GM23338 (cell line): ENCODE data around the gene FN1. TPM values are rescaled to one million over a fixed set of nuclear protein-coding genes. Genes with fewer than 3 reads are reported as not detected.

Experiments
- ATAC-seq: fragments of 200-7000 bp; cut with Tn5 transposase; 3 replicates; pipeline ENCODE4 v1.9.1; 2020
- DNase-seq: peaks from one replicate; pipeline ENCODE4 v3.0.0-alpha.2; 2015; ENCODE audit warnings: low spot score
- H2AFZ ChIP-seq: fragments of 200-600 bp; sonication (generic); 2 replicates; pipeline ENCODE4 v1.8.0; 2016; ENCODE audit warnings: antibody characterized with exemption, mild to moderate bottlenecking, moderate library complexity
- H3F3A ChIP-seq: fragments of 200-600 bp; sonication (generic); replicated peaks from 2 replicates; pipeline ENCODE4 v1.8.0; 2017; ENCODE audit warnings: antibody characterized with exemption, mixed run types, low read depth
- H3K27ac ChIP-seq: fragments of 200-600 bp; sonication (generic); 2 replicates; pipeline ENCODE4 v1.6.1; 2016; ENCODE audit warnings: low read depth
- H3K27me3 ChIP-seq: fragments of 200-600 bp; sonication (generic); 2 replicates; pipeline ENCODE4 v1.8.0; 2016; ENCODE audit warnings: mild to moderate bottlenecking, mixed run types, moderate library complexity; ENCODE audit not compliant: insufficient read depth
- H3K36me3 ChIP-seq: fragments of 200-600 bp; sonication (generic); 2 replicates; pipeline ENCODE4 v1.8.0; 2016; ENCODE audit warnings: mild to moderate bottlenecking; ENCODE audit not compliant: insufficient read depth
- H3K4me1 ChIP-seq: fragments of 200-600 bp; sonication (generic); 2 replicates; pipeline ENCODE4 v1.8.0; 2016; ENCODE audit warnings: mild to moderate bottlenecking, moderate library complexity; ENCODE audit not compliant: insufficient read depth
- H3K4me2 ChIP-seq: fragments of 200-600 bp; sonication (generic); 2 replicates; pipeline ENCODE4 v1.7.1; 2017; ENCODE audit warnings: mixed run types
- H3K4me3 ChIP-seq: fragments of 200-600 bp; sonication (generic); 2 replicates; pipeline ENCODE4 v1.6.1; 2016; ENCODE audit warnings: mixed run types
- H3K79me2 ChIP-seq: fragments of 200-600 bp; sonication (generic); replicated peaks from 2 replicates; pipeline ENCODE4 v1.8.0; 2017; ENCODE audit warnings: mild to moderate bottlenecking; ENCODE audit not compliant: insufficient read depth
- H3K9me2 ChIP-seq: fragments of 200-600 bp; sonication (generic); 2 replicates; pipeline ENCODE4 v1.8.0; 2017; ENCODE audit not compliant: insufficient read depth
- H4K20me1 ChIP-seq: fragments of 200-600 bp; sonication (generic); replicated peaks from 2 replicates; pipeline ENCODE4 v1.8.0; 2017; ENCODE audit warnings: mild to moderate bottlenecking; ENCODE audit not compliant: insufficient read depth
- H3K27ac Mint-ChIP-seq: 2 replicates; pipeline ENCODE4 v1.8.0; 2020; ENCODE audit warnings: inconsistent platforms, mild to moderate bottlenecking, moderate library complexity, mixed read lengths
- H3K27me3 Mint-ChIP-seq: 3 replicates; pipeline ENCODE4 v1.8.0; 2022; ENCODE audit warnings: low read depth, mild to moderate bottlenecking, moderate library complexity, mixed read lengths, inconsistent platforms; ENCODE audit not compliant: insufficient read depth, poor library complexity
- H3K36me3 Mint-ChIP-seq: 3 replicates; pipeline ENCODE4 v1.8.0; 2021; ENCODE audit warnings: low read depth, mild to moderate bottlenecking, inconsistent platforms, moderate library complexity, mixed read lengths
- H3K4me1 Mint-ChIP-seq: 3 replicates; pipeline ENCODE4 v1.8.0; 2020; ENCODE audit warnings: mild to moderate bottlenecking, inconsistent platforms, mixed read lengths
- H3K4me3 Mint-ChIP-seq: 3 replicates; pipeline ENCODE4 v1.8.0; 2021; ENCODE audit warnings: moderate library complexity, mild to moderate bottlenecking, inconsistent platforms, mixed read lengths
- H3K9me3 Mint-ChIP-seq: 3 replicates; pipeline ENCODE4 v1.8.0; 2020; ENCODE audit warnings: moderate library complexity, mild to moderate bottlenecking, inconsistent platforms, mixed read lengths
- CREB1 ChIP-seq: fragments of 250-450 bp; sonication (Bioruptor Pico); IDR thresholded peaks from 2 replicates; pipeline ENCODE4 v1.5.0; 2020; ENCODE audit warnings: low read depth, mild to moderate bottlenecking, moderate library complexity
- EZH2 ChIP-seq: fragments of 200-600 bp; sonication (generic); IDR thresholded peaks from one replicate; pipeline ENCODE4 v1.8.0; 2017; ENCODE audit warnings: antibody characterized with exemption, mild to moderate bottlenecking, low read depth; ENCODE audit not compliant: unreplicated experiment
- EZH2phosphoT487 ChIP-seq: fragments of 200-600 bp; sonication (generic); IDR thresholded peaks from one replicate; pipeline ENCODE4 v1.8.1; 2018; ENCODE audit warnings: antibody characterized with exemption; ENCODE audit not compliant: unreplicated experiment
- JUNB ChIP-seq: IDR thresholded peaks from one replicate; pipeline ENCODE4 v1.6.1; 2016; ENCODE audit warnings: antibody characterized with exemption; ENCODE audit not compliant: unreplicated experiment
- NANOG ChIP-seq: IDR thresholded peaks from 2 replicates; pipeline ENCODE4 v1.6.1; 2016; ENCODE audit warnings: antibody characterized with exemption, borderline replicate concordance
- POLR2AphosphoS5 ChIP-seq: IDR thresholded peaks from 2 replicates; pipeline ENCODE4 v1.6.1; 2016; ENCODE audit warnings: antibody characterized with exemption, low read depth
- STAT1 ChIP-seq: IDR thresholded peaks from one replicate; pipeline ENCODE4 v1.6.1; 2016; ENCODE audit warnings: antibody characterized with exemption; ENCODE audit not compliant: unreplicated experiment
- ZNF114 ChIP-seq: fragments of 250-450 bp; sonication (Bioruptor Pico); IDR thresholded peaks from 2 replicates; pipeline ENCODE4 v1.5.0; 2020; ENCODE audit warnings: mild to moderate bottlenecking, moderate library complexity
- ZNF331 ChIP-seq: fragments of 250-450 bp; sonication (Bioruptor Pico); IDR thresholded peaks from 2 replicates; pipeline ENCODE4 v1.5.0; 2020; ENCODE audit warnings: low read depth, mild to moderate bottlenecking, moderate library complexity
- polyA plus RNA-seq: library from polyadenylated mRNA; unstranded; fragments of >200 nt; fragmentation: Nextera tagmentation; extraction: Ambion mirVana; gene quantifications from 2 replicates; pipeline ENCODE4 v1.2.1, GENCODE V29; 2016
- total RNA-seq: library from RNA; depleted of rRNA; stranded (reverse); fragments of >200 nt; shearing (Covaris generic); gene quantifications from 2 replicates; pipeline ENCODE4 v1.2.3, GENCODE V29; 2014
- TF ChIP-seq, protein P1 (sequence below), 2 experiments: fragments of 200-600 bp in 1 of 2; sonication (generic) in 1 of 2; conservative IDR thresholded peaks; 2 replicates each; pipeline versions ENCODE4 v1.5.1 to v1.6.1; 2016 to 2017; ENCODE audit warnings: antibody characterized with exemption in 2 of 2, low read depth in 2 of 2, mild to moderate bottlenecking in 2 of 2, moderate library complexity in 1 of 2
- TF ChIP-seq, protein P2 (sequence below): fragments of 250-450 bp; sonication (Bioruptor Pico); IDR thresholded peaks from 2 replicates; pipeline ENCODE4 v1.5.0; 2020; ENCODE audit warnings: mild to moderate bottlenecking, moderate library complexity
- TF ChIP-seq, protein P3 (sequence below): IDR thresholded peaks from one replicate; pipeline ENCODE4 v1.6.1; 2018; ENCODE audit warnings: antibody characterized with exemption; ENCODE audit not compliant: unreplicated experiment
- TF ChIP-seq, protein P4 (sequence below): IDR thresholded peaks from 2 replicates; pipeline ENCODE4 v1.6.1; 2016; ENCODE audit warnings: antibody characterized with exemption

Gene FN1
- total and polyA plus RNA-seq, 2 experiments from 2014 or later, result 79.6 to 255 TPM

DNA sequence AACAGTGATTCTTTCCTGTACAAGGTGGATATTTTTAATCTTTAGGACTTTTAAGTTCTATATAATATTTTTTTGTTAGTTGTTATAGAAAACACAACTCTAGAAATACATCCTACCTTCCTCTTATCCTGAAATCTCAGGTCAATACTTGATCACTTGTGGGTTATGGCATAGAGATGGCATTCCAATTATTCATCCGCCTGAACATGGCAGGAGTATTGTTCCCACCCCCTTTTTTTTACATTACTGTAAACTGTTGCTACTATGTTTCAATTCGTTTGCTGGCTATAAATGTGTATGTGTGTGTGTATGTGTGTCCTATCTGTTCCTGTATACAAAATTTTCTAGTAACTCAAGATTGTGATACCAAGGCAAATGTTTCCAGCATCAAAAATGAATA lies 43.3 kb upstream of the FN1 start:
- H3K27ac Mint-ChIP-seq, result no peak overlapping the region
- H3K4me3 Mint-ChIP-seq, result no peak overlapping the region
- Histone ChIP-seq H3K4me3 (no peak overlapping the region), H3K4me2 (no peak overlapping the region), H3K9me2 (no peaks in the 10 kb centered on the region), H3K79me2 (no peaks in the 10 kb centered on the region), H3K4me1 (peaks cover 3% of the 10 kb centered on the region; the same call in 1 of the 2 replicates), H3K36me3 (no peaks in the 10 kb centered on the region), H2AFZ (no peak overlapping the region), H3F3A (no peaks in the 10 kb centered on the region), H4K20me1 (no peaks in the 10 kb centered on the region), H3K27me3 (no peaks in the 10 kb centered on the region), H3K27ac (no peak overlapping the region)
- TF ChIP-seq, protein P1, sequence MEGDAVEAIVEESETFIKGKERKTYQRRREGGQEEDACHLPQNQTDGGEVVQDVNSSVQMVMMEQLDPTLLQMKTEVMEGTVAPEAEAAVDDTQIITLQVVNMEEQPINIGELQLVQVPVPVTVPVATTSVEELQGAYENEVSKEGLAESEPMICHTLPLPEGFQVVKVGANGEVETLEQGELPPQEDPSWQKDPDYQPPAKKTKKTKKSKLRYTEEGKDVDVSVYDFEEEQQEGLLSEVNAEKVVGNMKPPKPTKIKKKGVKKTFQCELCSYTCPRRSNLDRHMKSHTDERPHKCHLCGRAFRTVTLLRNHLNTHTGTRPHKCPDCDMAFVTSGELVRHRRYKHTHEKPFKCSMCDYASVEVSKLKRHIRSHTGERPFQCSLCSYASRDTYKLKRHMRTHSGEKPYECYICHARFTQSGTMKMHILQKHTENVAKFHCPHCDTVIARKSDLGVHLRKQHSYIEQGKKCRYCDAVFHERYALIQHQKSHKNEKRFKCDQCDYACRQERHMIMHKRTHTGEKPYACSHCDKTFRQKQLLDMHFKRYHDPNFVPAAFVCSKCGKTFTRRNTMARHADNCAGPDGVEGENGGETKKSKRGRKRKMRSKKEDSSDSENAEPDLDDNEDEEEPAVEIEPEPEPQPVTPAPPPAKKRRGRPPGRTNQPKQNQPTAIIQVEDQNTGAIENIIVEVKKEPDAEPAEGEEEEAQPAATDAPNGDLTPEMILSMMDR (conservative IDR thresholded peaks at IDR 0.05; ENCODE audit: low read depth in 2 of 2), result no peak
- TF ChIP-seq EZH2 (no peak), EZH2phosphoT487 (no peak), JUNB (no peak), POLR2AphosphoS5 (no peak), ZNF114 (CRISPR knock-in tag) (no peak), ZNF331 (no peak), NANOG (no peak), CREB1 (CRISPR knock-in tag) (no peak), STAT1 (no peak)
- TF ChIP-seq, protein P2, sequence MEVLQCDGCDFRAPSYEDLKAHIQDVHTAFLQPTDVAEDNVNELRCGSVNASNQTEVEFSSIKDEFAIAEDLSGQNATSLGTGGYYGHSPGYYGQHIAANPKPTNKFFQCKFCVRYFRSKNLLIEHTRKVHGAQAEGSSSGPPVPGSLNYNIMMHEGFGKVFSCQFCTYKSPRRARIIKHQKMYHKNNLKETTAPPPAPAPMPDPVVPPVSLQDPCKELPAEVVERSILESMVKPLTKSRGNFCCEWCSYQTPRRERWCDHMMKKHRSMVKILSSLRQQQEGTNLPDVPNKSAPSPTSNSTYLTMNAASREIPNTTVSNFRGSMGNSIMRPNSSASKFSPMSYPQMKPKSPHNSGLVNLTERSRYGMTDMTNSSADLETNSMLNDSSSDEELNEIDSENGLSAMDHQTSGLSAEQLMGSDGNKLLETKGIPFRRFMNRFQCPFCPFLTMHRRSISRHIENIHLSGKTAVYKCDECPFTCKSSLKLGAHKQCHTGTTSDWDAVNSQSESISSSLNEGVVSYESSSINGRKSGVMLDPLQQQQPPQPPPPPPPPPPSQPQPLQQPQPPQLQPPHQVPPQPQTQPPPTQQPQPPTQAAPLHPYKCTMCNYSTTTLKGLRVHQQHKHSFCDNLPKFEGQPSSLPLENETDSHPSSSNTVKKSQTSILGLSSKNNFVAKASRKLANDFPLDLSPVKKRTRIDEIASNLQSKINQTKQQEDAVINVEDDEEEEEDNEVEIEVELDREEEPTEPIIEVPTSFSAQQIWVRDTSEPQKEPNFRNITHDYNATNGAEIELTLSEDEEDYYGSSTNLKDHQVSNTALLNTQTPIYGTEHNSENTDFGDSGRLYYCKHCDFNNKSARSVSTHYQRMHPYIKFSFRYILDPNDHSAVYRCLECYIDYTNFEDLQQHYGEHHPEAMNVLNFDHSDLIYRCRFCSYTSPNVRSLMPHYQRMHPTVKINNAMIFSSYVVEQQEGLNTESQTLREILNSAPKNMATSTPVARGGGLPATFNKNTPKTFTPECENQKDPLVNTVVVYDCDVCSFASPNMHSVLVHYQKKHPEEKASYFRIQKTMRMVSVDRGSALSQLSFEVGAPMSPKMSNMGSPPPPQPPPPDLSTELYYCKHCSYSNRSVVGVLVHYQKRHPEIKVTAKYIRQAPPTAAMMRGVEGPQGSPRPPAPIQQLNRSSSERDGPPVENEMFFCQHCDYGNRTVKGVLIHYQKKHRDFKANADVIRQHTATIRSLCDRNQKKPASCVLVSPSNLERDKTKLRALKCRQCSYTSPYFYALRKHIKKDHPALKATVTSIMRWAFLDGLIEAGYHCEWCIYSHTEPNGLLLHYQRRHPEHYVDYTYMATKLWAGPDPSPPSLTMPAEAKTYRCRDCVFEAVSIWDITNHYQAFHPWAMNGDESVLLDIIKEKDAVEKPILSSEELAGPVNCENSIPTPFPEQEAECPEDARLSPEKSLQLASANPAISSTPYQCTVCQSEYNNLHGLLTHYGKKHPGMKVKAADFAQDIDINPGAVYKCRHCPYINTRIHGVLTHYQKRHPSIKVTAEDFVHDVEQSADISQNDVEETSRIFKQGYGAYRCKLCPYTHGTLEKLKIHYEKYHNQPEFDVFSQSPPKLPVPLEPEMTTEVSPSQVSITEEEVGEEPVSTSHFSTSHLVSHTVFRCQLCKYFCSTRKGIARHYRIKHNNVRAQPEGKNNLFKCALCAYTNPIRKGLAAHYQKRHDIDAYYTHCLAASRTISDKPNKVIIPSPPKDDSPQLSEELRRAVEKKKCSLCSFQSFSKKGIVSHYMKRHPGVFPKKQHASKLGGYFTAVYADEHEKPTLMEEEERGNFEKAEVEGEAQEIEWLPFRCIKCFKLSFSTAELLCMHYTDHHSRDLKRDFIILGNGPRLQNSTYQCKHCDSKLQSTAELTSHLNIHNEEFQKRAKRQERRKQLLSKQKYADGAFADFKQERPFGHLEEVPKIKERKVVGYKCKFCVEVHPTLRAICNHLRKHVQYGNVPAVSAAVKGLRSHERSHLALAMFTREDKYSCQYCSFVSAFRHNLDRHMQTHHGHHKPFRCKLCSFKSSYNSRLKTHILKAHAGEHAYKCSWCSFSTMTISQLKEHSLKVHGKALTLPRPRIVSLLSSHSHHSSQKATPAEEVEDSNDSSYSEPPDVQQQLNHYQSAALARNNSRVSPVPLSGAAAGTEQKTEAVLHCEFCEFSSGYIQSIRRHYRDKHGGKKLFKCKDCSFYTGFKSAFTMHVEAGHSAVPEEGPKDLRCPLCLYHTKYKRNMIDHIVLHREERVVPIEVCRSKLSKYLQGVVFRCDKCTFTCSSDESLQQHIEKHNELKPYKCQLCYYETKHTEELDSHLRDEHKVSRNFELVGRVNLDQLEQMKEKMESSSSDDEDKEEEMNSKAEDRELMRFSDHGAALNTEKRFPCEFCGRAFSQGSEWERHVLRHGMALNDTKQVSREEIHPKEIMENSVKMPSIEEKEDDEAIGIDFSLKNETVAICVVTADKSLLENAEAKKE (CRISPR knock-in tag), result no peak
- TF ChIP-seq, protein P3, sequence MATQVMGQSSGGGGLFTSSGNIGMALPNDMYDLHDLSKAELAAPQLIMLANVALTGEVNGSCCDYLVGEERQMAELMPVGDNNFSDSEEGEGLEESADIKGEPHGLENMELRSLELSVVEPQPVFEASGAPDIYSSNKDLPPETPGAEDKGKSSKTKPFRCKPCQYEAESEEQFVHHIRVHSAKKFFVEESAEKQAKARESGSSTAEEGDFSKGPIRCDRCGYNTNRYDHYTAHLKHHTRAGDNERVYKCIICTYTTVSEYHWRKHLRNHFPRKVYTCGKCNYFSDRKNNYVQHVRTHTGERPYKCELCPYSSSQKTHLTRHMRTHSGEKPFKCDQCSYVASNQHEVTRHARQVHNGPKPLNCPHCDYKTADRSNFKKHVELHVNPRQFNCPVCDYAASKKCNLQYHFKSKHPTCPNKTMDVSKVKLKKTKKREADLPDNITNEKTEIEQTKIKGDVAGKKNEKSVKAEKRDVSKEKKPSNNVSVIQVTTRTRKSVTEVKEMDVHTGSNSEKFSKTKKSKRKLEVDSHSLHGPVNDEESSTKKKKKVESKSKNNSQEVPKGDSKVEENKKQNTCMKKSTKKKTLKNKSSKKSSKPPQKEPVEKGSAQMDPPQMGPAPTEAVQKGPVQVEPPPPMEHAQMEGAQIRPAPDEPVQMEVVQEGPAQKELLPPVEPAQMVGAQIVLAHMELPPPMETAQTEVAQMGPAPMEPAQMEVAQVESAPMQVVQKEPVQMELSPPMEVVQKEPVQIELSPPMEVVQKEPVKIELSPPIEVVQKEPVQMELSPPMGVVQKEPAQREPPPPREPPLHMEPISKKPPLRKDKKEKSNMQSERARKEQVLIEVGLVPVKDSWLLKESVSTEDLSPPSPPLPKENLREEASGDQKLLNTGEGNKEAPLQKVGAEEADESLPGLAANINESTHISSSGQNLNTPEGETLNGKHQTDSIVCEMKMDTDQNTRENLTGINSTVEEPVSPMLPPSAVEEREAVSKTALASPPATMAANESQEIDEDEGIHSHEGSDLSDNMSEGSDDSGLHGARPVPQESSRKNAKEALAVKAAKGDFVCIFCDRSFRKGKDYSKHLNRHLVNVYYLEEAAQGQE, result no peak
- TF ChIP-seq, protein P4, sequence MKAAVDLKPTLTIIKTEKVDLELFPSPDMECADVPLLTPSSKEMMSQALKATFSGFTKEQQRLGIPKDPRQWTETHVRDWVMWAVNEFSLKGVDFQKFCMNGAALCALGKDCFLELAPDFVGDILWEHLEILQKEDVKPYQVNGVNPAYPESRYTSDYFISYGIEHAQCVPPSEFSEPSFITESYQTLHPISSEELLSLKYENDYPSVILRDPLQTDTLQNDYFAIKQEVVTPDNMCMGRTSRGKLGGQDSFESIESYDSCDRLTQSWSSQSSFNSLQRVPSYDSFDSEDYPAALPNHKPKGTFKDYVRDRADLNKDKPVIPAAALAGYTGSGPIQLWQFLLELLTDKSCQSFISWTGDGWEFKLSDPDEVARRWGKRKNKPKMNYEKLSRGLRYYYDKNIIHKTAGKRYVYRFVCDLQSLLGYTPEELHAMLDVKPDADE, result no peak
- H3K36me3 Mint-ChIP-seq, result no peaks in the 10 kb centered on the region
- peaks cover 12% of the 10 kb centered on the region for H3K4me1 Mint-ChIP-seq
- H3K27me3 Mint-ChIP-seq, result peaks cover 2% of the 10 kb centered on the region
- H3K9me3 Mint-ChIP-seq, result no peaks in the 10 kb centered on the region
- ATAC-seq (no peak), DNase-seq (no peak)
